ENCODE measurements around the gene ASB7.

Gene ASB7

DNA sequence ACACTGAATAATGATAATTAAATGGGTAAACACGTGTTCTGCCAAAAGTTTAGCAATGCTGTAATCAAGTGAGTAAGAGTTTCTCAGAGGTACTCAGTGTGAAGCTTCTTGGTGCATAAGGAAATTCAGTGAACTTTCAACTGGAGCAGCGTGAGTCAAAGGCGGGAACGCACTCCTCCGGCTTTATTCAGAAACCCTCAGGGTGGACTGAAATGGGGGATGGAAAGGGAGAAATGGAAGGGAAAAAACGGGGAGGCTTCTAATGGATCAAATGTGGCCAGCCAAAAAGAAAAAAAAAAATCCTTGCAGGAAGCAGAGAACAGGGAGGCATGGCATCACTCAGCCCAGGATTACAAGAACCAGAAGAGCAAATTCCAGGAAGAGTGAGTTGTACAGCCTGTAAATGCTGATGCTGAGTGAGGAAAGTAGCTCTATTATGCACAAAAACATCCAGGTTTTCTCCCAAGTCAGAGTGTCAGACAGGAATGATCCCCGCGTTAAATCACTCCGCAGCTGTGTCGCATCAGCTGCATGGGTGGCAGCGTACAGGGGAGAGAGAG is 85.3 kb downstream of the ASB7 start:
- DNase-seq: no peak

DNA sequence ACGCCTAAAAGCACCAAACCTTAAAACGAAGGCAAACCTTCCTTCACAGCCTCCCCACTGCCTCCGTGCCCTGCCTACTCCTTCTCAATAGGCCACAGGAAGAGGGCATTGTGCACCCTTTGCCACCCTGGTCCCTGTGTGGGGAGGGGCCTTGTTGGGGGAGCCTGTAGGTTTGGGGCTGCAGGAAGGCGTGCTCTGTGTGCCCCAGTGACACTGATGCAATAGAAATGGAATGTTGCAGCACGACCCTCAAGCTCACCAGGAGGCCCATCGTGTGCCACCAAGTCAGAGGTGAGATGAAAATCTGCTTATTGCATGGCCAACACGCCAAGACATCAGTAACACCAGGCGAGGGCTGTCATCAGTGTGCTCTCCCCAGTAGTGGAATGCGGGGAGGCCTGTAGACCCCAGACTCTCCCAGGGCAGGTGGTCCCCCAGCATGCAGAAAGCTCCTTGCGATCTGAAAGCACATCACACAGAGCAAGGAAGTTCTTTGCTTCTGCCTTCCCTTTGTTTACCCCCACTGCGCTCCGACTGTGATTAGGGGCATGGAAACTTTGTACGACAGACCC is 86.2 kb downstream of the ASB7 start:
- no peak for DNase-seq

DNA sequence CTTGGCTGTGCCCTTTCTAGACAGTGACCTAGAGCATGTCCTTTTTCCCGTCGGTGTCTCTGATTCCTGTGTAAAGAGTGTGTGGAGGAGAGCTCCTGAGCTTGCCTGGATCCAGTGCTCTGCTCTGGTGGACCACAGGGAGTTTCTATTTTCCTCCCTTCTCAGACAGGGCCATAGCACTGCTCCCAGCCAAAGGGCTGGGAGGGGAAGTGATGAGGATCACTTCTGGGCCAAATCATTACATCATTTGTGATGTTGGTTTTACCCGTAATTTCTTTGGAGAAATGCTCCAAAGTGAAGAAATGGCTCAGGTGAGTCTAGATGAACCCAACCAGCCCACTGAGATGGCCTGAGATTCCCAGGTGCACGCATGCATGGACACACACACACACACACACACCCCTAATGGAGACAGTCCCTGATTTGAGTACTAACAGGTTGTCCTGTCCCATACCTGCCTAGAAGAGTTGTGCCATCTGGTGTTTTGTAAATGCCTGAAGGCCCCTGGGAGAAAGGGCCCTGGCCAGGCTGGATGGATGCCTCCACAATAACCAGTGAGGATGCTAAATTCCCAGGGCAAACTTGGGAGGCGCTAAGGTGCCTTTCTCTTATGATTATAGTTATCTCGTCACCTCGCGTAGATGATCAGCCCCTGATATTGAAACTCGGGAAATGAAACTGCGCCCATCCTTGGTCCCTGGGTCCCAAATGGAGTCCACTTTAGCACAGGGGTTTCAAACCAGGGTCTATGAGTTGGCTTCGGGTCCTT is 86.9 kb downstream of the ASB7 start:
- no peak for DNase-seq

- DNase-seq: no peak
Measured at GRCh38 chr15:100690032-100690794, 87.8 kb downstream of the ASB7 start.

GRCh38 chr15:100690795-100691158 is 88.4 kb downstream of the ASB7 start:
- DNase-seq: no peak

DNA sequence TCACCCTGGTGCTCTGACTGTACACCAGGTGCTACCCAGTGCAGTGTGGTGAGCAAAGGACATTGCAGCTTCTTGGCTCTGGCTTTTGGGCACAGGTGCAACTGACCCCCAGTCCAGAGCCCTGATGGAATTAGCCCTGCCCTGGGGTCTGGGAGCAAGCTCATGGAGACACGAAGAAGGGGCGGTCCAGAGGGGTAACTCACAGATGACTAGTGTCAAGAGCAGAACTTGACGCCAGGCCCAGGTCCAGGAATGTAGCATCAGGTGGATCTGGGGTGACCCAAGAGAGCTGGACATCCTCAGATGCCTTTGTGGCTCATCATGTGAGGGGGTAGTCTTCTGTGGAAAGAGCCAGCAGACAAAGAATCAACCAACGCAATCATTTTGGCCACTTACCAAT is 88.9 kb downstream of the ASB7 start:
- DNase-seq: no peak

- DNase-seq: no peak
Measured at GRCh38 chr15:100692246-100692645, 89.9 kb downstream of the ASB7 start.

- no peak for DNase-seq
Measured at GRCh38 chr15:100692671-100693070, 90.3 kb downstream of the ASB7 start.

DNA sequence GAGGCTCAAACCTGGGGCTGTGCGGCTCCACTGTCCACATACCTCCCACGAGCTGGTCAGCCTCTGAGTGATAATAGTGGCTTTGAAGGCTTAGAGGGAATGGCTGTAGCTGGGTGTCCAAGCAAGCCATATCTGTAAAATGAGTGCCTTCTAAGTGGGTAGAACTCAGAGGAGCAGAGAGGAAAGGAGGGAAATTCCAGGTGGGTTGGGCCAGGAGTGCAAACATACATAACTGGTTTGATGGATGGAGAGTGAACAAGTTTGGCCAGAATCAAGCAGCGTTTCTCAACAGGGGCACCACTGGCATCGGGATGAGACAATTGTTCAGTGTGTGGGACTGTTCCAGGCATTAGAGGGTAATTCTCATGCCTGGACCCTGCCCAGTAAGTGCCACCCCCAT is 91.1 kb downstream of the ASB7 start:
- no peak for DNase-seq

DNA sequence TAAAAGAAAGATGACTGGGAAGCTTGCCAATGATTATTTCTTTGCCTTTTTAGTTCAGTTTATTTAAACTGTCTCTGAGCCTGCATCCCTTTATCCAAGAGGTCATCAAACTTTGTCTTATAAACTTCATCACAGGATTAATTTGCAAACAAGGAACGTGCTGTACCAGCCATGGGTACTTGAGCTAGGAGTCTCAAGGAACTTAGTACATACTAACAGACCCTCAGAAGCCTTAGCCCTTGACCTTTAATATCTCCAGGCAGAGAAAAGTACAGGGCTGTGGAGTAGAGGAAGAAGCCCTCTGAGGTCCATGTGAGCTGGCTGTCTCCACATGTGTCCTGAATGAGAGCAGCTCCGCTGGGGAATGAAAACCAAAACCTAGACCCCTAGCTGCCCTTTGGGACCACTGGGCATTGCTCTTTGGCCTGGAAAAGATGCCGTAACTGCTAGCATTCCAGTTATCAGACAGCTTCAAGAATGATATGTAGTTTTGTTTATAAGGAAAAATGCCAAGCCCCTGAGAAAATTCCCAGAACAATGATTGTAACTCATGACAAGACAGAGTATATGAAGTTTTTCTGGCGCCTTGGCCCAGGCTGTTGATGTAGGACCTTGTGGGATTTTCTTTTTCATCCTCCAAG is 92.1 kb downstream of the ASB7 start:
- no peak for DNase-seq

DNA sequence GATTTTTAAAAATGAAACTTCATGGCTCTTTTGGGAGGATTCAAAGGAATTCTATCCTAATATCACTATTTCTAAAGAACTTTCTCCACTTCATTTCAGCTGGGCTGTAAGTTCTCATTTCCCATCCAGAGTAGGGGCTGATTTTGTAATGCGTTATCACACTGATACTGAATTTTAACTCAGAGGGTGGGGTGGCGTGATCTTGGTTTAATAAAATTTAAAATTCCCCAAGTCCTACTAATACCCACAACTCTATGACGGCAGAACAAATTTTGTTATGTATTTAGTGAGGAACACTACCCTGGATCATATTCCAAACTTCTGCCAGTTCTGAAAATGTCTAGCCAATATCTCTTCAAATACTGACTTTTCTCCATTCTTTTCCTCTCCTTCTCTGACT is 92.7 kb downstream of the ASB7 start:
- no peak for DNase-seq

DNA sequence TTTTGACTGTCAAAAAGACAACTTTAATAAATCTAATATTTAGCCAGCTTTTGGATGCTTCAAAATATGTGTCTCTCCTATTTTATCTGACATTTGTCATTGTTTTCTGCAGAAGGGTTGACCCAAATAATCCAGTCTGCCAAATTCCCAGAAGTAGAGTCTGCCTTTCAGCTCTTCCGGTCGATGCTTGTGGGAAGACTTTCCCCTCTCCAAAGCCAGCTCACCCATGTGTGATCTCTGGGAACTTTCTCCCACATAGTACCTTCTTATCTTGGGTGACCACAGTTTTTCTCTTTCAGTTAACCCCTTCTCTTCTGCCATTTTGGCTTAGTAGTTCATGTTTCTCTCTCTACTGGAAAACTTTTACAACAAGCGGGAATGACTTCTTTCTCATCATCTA is 94.1 kb downstream of the ASB7 start:
- no peak for DNase-seq

Measured in DMS153 (cell line).